Mesendoderm (in vitro differentiated cells): ENCODE measurements around the gene ECHS1.
"Not testable (repeated sequence)": the region's sequence is repeated elsewhere in the genome, so short reads cannot be mapped to it uniquely, and the experiment has no call there.

Experiments used
- DNase-seq: peaks from one replicate; pipeline ENCODE4 v3.0.0; 2013
- H2AK5ac ChIP-seq: 2 replicates; pipeline ENCODE4 v1.6.1; 2013; ENCODE audit warnings: low read length, inconsistent platforms
- H2BK120ac ChIP-seq: 2 replicates; pipeline ENCODE4 v1.6.1; 2013; ENCODE audit warnings: low read depth, mild to moderate bottlenecking, low read length, moderate library complexity, mixed read lengths
- H2BK15ac ChIP-seq: replicated peaks from 2 replicates; pipeline ENCODE4 v1.6.1; 2013; ENCODE audit warnings: low read depth, mild to moderate bottlenecking, moderate library complexity
- H2BK5ac ChIP-seq: 2 replicates; pipeline ENCODE4 v1.6.1; 2013; ENCODE audit warnings: low read length, inconsistent platforms
- H3K18ac ChIP-seq: 2 replicates; pipeline ENCODE4 v1.6.1; 2013; ENCODE audit warnings: mild to moderate bottlenecking, low read length, mixed read lengths
- H3K23ac ChIP-seq: one replicate; pipeline ENCODE4 v1.6.1; 2013; ENCODE audit warnings: low read length
- H3K27ac ChIP-seq: 2 replicates; pipeline ENCODE4 v1.5.1; 2013; ENCODE audit warnings: low read depth, mild to moderate bottlenecking, inconsistent platforms, low read length, moderate library complexity
- H3K27me3 ChIP-seq: 2 replicates; pipeline ENCODE4 v1.6.1; 2013; ENCODE audit warnings: low read length, control low read depth, mild to moderate bottlenecking, inconsistent platforms; ENCODE audit not compliant: insufficient read depth, poor library complexity
- H3K36me3 ChIP-seq: 2 replicates; pipeline ENCODE4 v1.6.1; 2013; ENCODE audit warnings: low read length, inconsistent platforms; ENCODE audit not compliant: control insufficient read depth, insufficient read depth
- H3K4ac ChIP-seq: one replicate; pipeline ENCODE4 v1.6.1; 2013; ENCODE audit warnings: low read depth, mild to moderate bottlenecking, low read length, moderate library complexity
- H3K4me1 ChIP-seq: 2 replicates; pipeline ENCODE4 v1.6.1; 2013; ENCODE audit warnings: low read depth, low read length, inconsistent platforms; ENCODE audit not compliant: control insufficient read depth
- H3K4me2 ChIP-seq: 2 replicates; pipeline ENCODE4 v1.6.1; 2013; ENCODE audit warnings: low read length
- H3K4me3 ChIP-seq: 2 replicates; pipeline ENCODE4 v1.5.1; 2013; ENCODE audit warnings: mild to moderate bottlenecking, low read length
- H3K56ac ChIP-seq: one replicate; pipeline ENCODE4 v1.6.1; 2013; ENCODE audit warnings: low read length
- H3K79me1 ChIP-seq: 2 replicates; pipeline ENCODE4 v1.6.1; 2013; ENCODE audit warnings: low read length, inconsistent platforms
- H3K79me2 ChIP-seq: 2 replicates; pipeline ENCODE4 v1.6.1; 2013; ENCODE audit warnings: mild to moderate bottlenecking, low read length; ENCODE audit not compliant: control insufficient read depth, insufficient read depth
- H3K9ac ChIP-seq: 2 replicates; pipeline ENCODE4 v1.6.1; 2013; ENCODE audit warnings: low read length, inconsistent platforms
- H4K5ac ChIP-seq: one replicate; pipeline ENCODE4 v1.6.1; 2013; ENCODE audit warnings: low read length
- H4K8ac ChIP-seq: one replicate; pipeline ENCODE4 v1.6.1; 2013; ENCODE audit warnings: low read depth, mild to moderate bottlenecking, control low read depth, low read length, moderate library complexity
- WGBS: extraction: QIAGEN DNeasy Blood & Tissue Kit; methylation state at CpG from one replicate; pipeline ENCODE4 v1.1.7; 2013; ENCODE audit warnings: low lambda C conversion rate, missing lambda C conversion rate; ENCODE audit not compliant: insufficient coverage; ENCODE audit errors: extremely low coverage; 5-methylcytosine and 5-hydroxymethylcytosine counted together

Gene ECHS1

GRCh38 chr10:133322064-133322709 is 51.0 kb downstream of the ECHS1 start:
- not testable (repeated sequence) for H3K4me3 ChIP-seq, H2BK5ac ChIP-seq, H3K56ac ChIP-seq, H4K5ac ChIP-seq, H3K36me3 ChIP-seq, H2BK15ac ChIP-seq, H3K27ac ChIP-seq, H3K4me1 ChIP-seq, DNase-seq, H2AK5ac ChIP-seq, H3K79me2 ChIP-seq, H3K4me2 ChIP-seq, H3K18ac ChIP-seq, H3K4ac ChIP-seq, H3K23ac ChIP-seq, H2BK120ac ChIP-seq, H3K9ac ChIP-seq, H4K8ac ChIP-seq, H3K79me1 ChIP-seq
- peaks cover 14% of the 10 kb centered on the region for H3K27me3 ChIP-seq
- WGBS: no CpG with 5 or more reads among the region's 14 CpGs

- not testable (repeated sequence) for DNase-seq, H3K36me3 ChIP-seq, H4K8ac ChIP-seq, H3K27me3 ChIP-seq, H3K4ac ChIP-seq, H3K56ac ChIP-seq, H3K27ac ChIP-seq, H4K5ac ChIP-seq, H3K79me2 ChIP-seq, H3K23ac ChIP-seq, H3K4me2 ChIP-seq, H3K9ac ChIP-seq, H3K4me1 ChIP-seq, H3K79me1 ChIP-seq, H2AK5ac ChIP-seq, H2BK5ac ChIP-seq, H3K18ac ChIP-seq, H2BK120ac ChIP-seq, H3K4me3 ChIP-seq, H2BK15ac ChIP-seq
- no CpG with 5 or more reads among the region's 6 CpGs for WGBS
These were observed 52.2 kb downstream of the ECHS1 start for GRCh38 chr10:133320852-133321422.

DNA sequence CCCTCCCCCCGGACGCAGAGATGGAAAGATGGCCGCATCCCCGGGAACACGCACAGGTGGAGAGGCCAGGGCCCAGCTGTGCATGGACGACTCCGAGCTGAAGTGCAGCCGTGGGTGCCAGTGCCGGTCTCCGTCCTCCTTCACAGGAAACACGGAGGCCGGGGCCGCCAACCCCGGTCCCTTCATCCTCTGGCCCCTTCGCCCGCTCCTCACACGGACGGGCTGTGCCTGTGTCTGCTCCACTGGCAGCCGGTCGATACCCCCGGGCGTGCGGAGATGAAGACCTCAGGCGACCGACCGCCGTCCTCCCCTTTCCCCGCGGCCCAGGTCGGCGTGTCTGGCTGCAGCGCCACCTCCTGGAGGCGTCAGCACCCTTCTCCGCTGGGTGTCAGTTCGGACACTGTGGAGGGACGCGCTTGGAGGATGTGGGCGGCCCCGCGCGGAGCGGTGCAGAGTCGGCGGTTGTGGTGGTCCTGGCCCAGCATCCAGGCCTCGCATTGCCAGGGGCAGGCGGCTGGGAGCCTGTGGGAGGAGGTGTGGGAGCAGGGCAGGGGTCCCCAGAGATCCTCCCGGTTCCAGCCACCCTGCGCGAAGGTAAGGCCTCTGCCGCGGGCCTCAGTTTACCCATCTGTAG is 54.5 kb downstream of the ECHS1 start:
- Histone ChIP-seq H2BK15ac (no peak overlapping the region), H3K79me2 (no peaks in the 10 kb centered on the region), H2BK120ac (no peak overlapping the region), H4K5ac (no peak overlapping the region), H3K4me1 (no peaks in the 10 kb centered on the region), H3K9ac (peak overlapping the region; percentile 29), H3K36me3 (no peaks in the 10 kb centered on the region), H2AK5ac (no peak overlapping the region), H3K27me3 (no peaks in the 10 kb centered on the region), H3K56ac (peak overlapping the region; percentile 64), H3K79me1 (no peaks in the 10 kb centered on the region), H3K4me2 (peak overlapping the region; percentile 56), H3K27ac (no peak overlapping the region), H3K4ac (no peak overlapping the region), H4K8ac (no peak overlapping the region), H3K18ac (no peak overlapping the region), H3K23ac (no peak overlapping the region), H3K4me3 (no peak overlapping the region), H2BK5ac (no peak overlapping the region)
- peak; percentile 83 for DNase-seq
- no CpG with 5 or more reads among the region's 51 CpGs for WGBS

GRCh38 chr10:133316732-133317131 is 56.4 kb downstream of the ECHS1 start:
- WGBS: no CpG with 5 or more reads among the region's 7 CpGs

GRCh38 chr10:133316266-133316665 is 56.9 kb downstream of the ECHS1 start:
- Histone ChIP-seq H4K5ac (no peak overlapping the region), H3K4me1 (no peaks in the 10 kb centered on the region), H3K4me3 (no peak overlapping the region), H3K4ac (no peak overlapping the region), H2BK15ac (no peak overlapping the region), H3K56ac (no peak overlapping the region), H2BK5ac (no peak overlapping the region), H4K8ac (no peak overlapping the region), H3K9ac (no peak overlapping the region), H3K36me3 (no peaks in the 10 kb centered on the region), H3K27ac (no peak overlapping the region), H3K27me3 (no peaks in the 10 kb centered on the region), H2AK5ac (no peak overlapping the region), H3K18ac (no peak overlapping the region), H2BK120ac (no peak overlapping the region), H3K23ac (no peak overlapping the region), H3K79me1 (no peaks in the 10 kb centered on the region), H3K79me2 (no peaks in the 10 kb centered on the region), H3K4me2 (no peak overlapping the region)
- no CpG with 5 or more reads among the region's 9 CpGs for WGBS
- no peak for DNase-seq

More at GRCh38 chr10:133316732-133317131, 56.4 kb downstream of the ECHS1 start:
- no peak for DNase-seq
- H3K79me1 ChIP-seq: no peaks in the 10 kb centered on the region
- H3K27ac ChIP-seq: no peak overlapping the region
- H3K27me3 ChIP-seq: no peaks in the 10 kb centered on the region
- H3K4ac ChIP-seq: no peak overlapping the region
- no peak overlapping the region for H4K5ac ChIP-seq
- H3K18ac ChIP-seq: no peak overlapping the region
- H2AK5ac ChIP-seq: no peak overlapping the region
- H3K4me1 ChIP-seq: no peaks in the 10 kb centered on the region
- no peak overlapping the region for H3K23ac ChIP-seq
- H3K4me2 ChIP-seq: no peak overlapping the region
- H2BK120ac ChIP-seq: no peak overlapping the region
- H4K8ac ChIP-seq: no peak overlapping the region
- no peak overlapping the region for H3K4me3 ChIP-seq
- H3K36me3 ChIP-seq: no peaks in the 10 kb centered on the region
- no peak overlapping the region for H3K56ac ChIP-seq
- no peaks in the 10 kb centered on the region for H3K79me2 ChIP-seq
- no peak overlapping the region for H2BK5ac ChIP-seq
- no peak overlapping the region for H3K9ac ChIP-seq
- H2BK15ac ChIP-seq: no peak overlapping the region
